SK-N-SH treated with all-trans-retinoic acid at 6 μM for 48 hours (cell line): ENCODE measurements around the gene OR5AP2.

Experiments used
- ATAC-seq: fragments of 200-7000 bp; cut with Tn5 transposase; 3 replicates; pipeline ENCODE4 v1.9.1; 2020; ENCODE audit warnings: mild to moderate bottlenecking, moderate library complexity
- ARNTL ChIP-seq: fragments of 450-650 bp; formaldehyde crosslinking; IDR thresholded peaks from 2 replicates; pipeline ENCODE4 v1.5.0; 2020; ENCODE audit warnings: low read depth, mild to moderate bottlenecking, moderate library complexity, borderline replicate concordance
- BACH2 ChIP-seq: fragments of 250-450 bp; sonication (Bioruptor Pico); IDR thresholded peaks from 2 replicates; pipeline ENCODE4 v1.9.0; 2021; ENCODE audit warnings: mild to moderate bottlenecking, borderline replicate concordance
- CREB5 ChIP-seq: fragments of 250-450 bp; sonication (Bioruptor Pico); IDR thresholded peaks from 2 replicates; pipeline ENCODE4 v1.5.1; 2020; ENCODE audit warnings: low read depth, mild to moderate bottlenecking, moderate library complexity
- CSDC2 ChIP-seq: fragments of 250-450 bp; sonication (Bioruptor Pico); IDR thresholded peaks from 2 replicates; pipeline ENCODE4 v1.5.0; 2020; ENCODE audit warnings: mild to moderate bottlenecking, moderate library complexity
- CSRNP3 ChIP-seq: fragments of 250-450 bp; sonication (Bioruptor Pico); IDR thresholded peaks from 2 replicates; pipeline ENCODE4 v1.5.1; 2021; ENCODE audit warnings: mild to moderate bottlenecking, moderate library complexity
- ESRRG ChIP-seq: fragments of 250-450 bp; sonication (Bioruptor Pico); IDR thresholded peaks from 2 replicates; pipeline ENCODE4 v1.6.1; 2021; ENCODE audit warnings: mild to moderate bottlenecking
- GLIS3 ChIP-seq: fragments of 250-450 bp; sonication (Bioruptor Pico); IDR thresholded peaks from 2 replicates; pipeline ENCODE4 v1.5.0; 2020; ENCODE audit warnings: mild to moderate bottlenecking, moderate library complexity
- ISL1 ChIP-seq: fragments of 250-450 bp; sonication (Bioruptor Pico); IDR thresholded peaks from 2 replicates; pipeline ENCODE4 v2.1.2; 2022; ENCODE audit warnings: mild to moderate bottlenecking, moderate library complexity
- PPARA ChIP-seq: fragments of 250-450 bp; sonication (Bioruptor Pico); IDR thresholded peaks from 2 replicates; pipeline ENCODE4 v1.5.0; 2020; ENCODE audit warnings: mild to moderate bottlenecking, borderline replicate concordance
- RARB ChIP-seq: fragments of 250-450 bp; sonication (Bioruptor Pico); IDR thresholded peaks from 2 replicates; pipeline ENCODE4 v1.8.0; 2021; ENCODE audit warnings: mild to moderate bottlenecking, moderate library complexity
- SNAI2 ChIP-seq: fragments of 250-450 bp; sonication (Bioruptor Pico); IDR thresholded peaks from 2 replicates; pipeline ENCODE4 v1.5.0; 2020; ENCODE audit warnings: mild to moderate bottlenecking, moderate library complexity
- TCF4 ChIP-seq: fragments of 250-450 bp; sonication (Bioruptor Pico); IDR thresholded peaks from 2 replicates; pipeline ENCODE4 v1.8.0; 2021; ENCODE audit warnings: mild to moderate bottlenecking, moderate library complexity, borderline replicate concordance
- TOX ChIP-seq: fragments of 250-450 bp; sonication (Bioruptor Pico); IDR thresholded peaks from 2 replicates; pipeline ENCODE4 v1.8.0; 2021; ENCODE audit warnings: mild to moderate bottlenecking, moderate library complexity, borderline replicate concordance
- TSHZ2 ChIP-seq: fragments of 250-450 bp; sonication (Bioruptor Pico); IDR thresholded peaks from 2 replicates; pipeline ENCODE4 v1.5.0; 2020; ENCODE audit warnings: mild to moderate bottlenecking, moderate library complexity
- ZC3H10 ChIP-seq: fragments of 250-450 bp; sonication (Bioruptor Pico); IDR thresholded peaks from 2 replicates; pipeline ENCODE4 v1.5.1; 2021; ENCODE audit warnings: mild to moderate bottlenecking, moderate library complexity
- ZFP3 ChIP-seq: fragments of 250-450 bp; sonication (Bioruptor Pico); IDR thresholded peaks from 2 replicates; pipeline ENCODE4 v1.5.0; 2020; ENCODE audit warnings: mild to moderate bottlenecking, moderate library complexity
- ZFP30 ChIP-seq: fragments of 450-650 bp; formaldehyde crosslinking; IDR thresholded peaks from 2 replicates; pipeline ENCODE4 v1.5.0; 2022; ENCODE audit warnings: mild to moderate bottlenecking, moderate library complexity
- ZNF70 ChIP-seq: fragments of 450-650 bp; formaldehyde crosslinking; IDR thresholded peaks from 2 replicates; pipeline ENCODE4 v1.5.0; 2020; ENCODE audit warnings: mild to moderate bottlenecking, moderate library complexity
- ZNF8 ChIP-seq: fragments of 450-650 bp; formaldehyde crosslinking; IDR thresholded peaks from 2 replicates; pipeline ENCODE4 v1.5.0; 2020; ENCODE audit warnings: mild to moderate bottlenecking, moderate library complexity
- TF ChIP-seq, protein P1 (sequence below): fragments of 250-450 bp; sonication (Bioruptor Pico); IDR thresholded peaks from 2 replicates; pipeline ENCODE4 v1.8.0; 2020; ENCODE audit warnings: mild to moderate bottlenecking, moderate library complexity, borderline replicate concordance

OR5AP2 gene

GRCh38 chr11:56637500-56637899 is 4.7 kb downstream of the OR5AP2 start:
- TF ChIP-seq ZNF8: no peak
- no peak for TF ChIP-seq BACH2 (CRISPR knock-in tag)
- TF ChIP-seq, protein P1, sequence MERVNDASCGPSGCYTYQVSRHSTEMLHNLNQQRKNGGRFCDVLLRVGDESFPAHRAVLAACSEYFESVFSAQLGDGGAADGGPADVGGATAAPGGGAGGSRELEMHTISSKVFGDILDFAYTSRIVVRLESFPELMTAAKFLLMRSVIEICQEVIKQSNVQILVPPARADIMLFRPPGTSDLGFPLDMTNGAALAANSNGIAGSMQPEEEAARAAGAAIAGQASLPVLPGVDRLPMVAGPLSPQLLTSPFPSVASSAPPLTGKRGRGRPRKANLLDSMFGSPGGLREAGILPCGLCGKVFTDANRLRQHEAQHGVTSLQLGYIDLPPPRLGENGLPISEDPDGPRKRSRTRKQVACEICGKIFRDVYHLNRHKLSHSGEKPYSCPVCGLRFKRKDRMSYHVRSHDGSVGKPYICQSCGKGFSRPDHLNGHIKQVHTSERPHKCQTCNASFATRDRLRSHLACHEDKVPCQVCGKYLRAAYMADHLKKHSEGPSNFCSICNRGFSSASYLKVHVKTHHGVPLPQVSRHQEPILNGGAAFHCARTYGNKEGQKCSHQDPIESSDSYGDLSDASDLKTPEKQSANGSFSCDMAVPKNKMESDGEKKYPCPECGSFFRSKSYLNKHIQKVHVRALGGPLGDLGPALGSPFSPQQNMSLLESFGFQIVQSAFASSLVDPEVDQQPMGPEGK (CRISPR knock-in tag): no peak
- no peak for TF ChIP-seq ZFP30
- TF ChIP-seq TCF4 (CRISPR knock-in tag): no peak
- TF ChIP-seq CREB5: no peak
- no peak for TF ChIP-seq RARB
- no peak for TF ChIP-seq CSDC2 (CRISPR knock-in tag)
- no peak for TF ChIP-seq ZNF70 (CRISPR knock-in tag)
- TF ChIP-seq PPARA (CRISPR knock-in tag): no peak
- TF ChIP-seq SNAI2 (CRISPR knock-in tag): no peak
- TF ChIP-seq ESRRG: no peak
- TF ChIP-seq CSRNP3: no peak
- no peak for TF ChIP-seq TSHZ2 (CRISPR knock-in tag)
- no peak for TF ChIP-seq ZC3H10 (CRISPR knock-in tag)
- TF ChIP-seq TOX (CRISPR knock-in tag): no peak
- no peak for TF ChIP-seq ARNTL (CRISPR knock-in tag)
- TF ChIP-seq GLIS3 (CRISPR knock-in tag): no peak
- no peak for ATAC-seq

- no peak for ATAC-seq
- TF ChIP-seq ISL1 (CRISPR knock-in tag) (no peak), ZFP30 (no peak), PPARA (CRISPR knock-in tag) (no peak), ZFP3 (CRISPR knock-in tag) (no peak), GLIS3 (CRISPR knock-in tag) (no peak), ZC3H10 (CRISPR knock-in tag) (no peak), CREB5 (no peak), CSRNP3 (no peak)
- TF ChIP-seq, protein P1 (CRISPR knock-in tag): no peak
Observed at GRCh38 chr11:56636861-56637260, 5.4 kb downstream of the OR5AP2 start.
